HepG2 (cell line): ENCODE results near the gene HLA-G. TPM values are rescaled to one million over a fixed set of nuclear protein-coding genes. Genes with fewer than 3 reads are reported as not detected.

Experiments
- ELF3 ChIP-seq: IDR thresholded peaks from 2 replicates; pipeline ENCODE4 v1.6.1; 2016; ENCODE audit warnings: missing genetic modification reagents, missing compliant biosample characterization
- ESRRA ChIP-seq: sonication (generic); formaldehyde crosslinking; IDR thresholded peaks from 2 replicates; pipeline ENCODE4 v1.5.1; 2020; ENCODE audit warnings: mild to moderate bottlenecking, low read depth, missing genetic modification reagents
- ETV5 ChIP-seq: IDR thresholded peaks from 2 replicates; pipeline ENCODE4 v1.6.1; 2018; ENCODE audit warnings: missing biosample characterization, missing genetic modification reagents, inconsistent platforms, borderline replicate concordance
- GABPB1 ChIP-seq: IDR thresholded peaks from 2 replicates; pipeline ENCODE4 v1.6.1; 2016; ENCODE audit warnings: mild to moderate bottlenecking, missing genetic modification reagents, moderate library complexity, missing compliant biosample characterization
- NCOA1 ChIP-seq: sonication (generic); formaldehyde crosslinking; IDR thresholded peaks from 2 replicates; pipeline ENCODE4 v1.9.0; 2021; ENCODE audit warnings: missing genetic modification reagents
- NFKBIZ ChIP-seq: IDR thresholded peaks from 2 replicates; pipeline ENCODE4 v1.6.1; 2018; ENCODE audit warnings: missing genetic modification reagents, missing compliant biosample characterization
- RARA ChIP-seq: IDR thresholded peaks from 2 replicates; pipeline ENCODE4 v1.6.1; 2016; ENCODE audit warnings: missing genetic modification reagents, missing compliant biosample characterization
- SRSF9 ChIP-seq: fragments of 200-400 bp; formaldehyde crosslinking; IDR thresholded peaks from 2 replicates; pipeline ENCODE4 v1.6.1; 2018; ENCODE audit warnings: borderline replicate concordance, mild to moderate bottlenecking, low read depth, low read length; ENCODE audit not compliant: insufficient read depth, poor library complexity, severe bottlenecking
- ZBTB4 ChIP-seq: sonication (generic); formaldehyde crosslinking; IDR thresholded peaks from 2 replicates; pipeline ENCODE4 v1.4.0; 2020; ENCODE audit warnings: missing genetic modification reagents, mild to moderate bottlenecking, borderline replicate concordance
- ZEB1 ChIP-seq: IDR thresholded peaks from 2 replicates; pipeline ENCODE4 v1.6.1; 2012; ENCODE audit warnings: mild to moderate bottlenecking, low read depth, inconsistent platforms; ENCODE audit not compliant: insufficient replicate concordance
- ZNF10 ChIP-seq: sonication (generic); formaldehyde crosslinking; IDR thresholded peaks from 2 replicates; pipeline ENCODE4 v1.4.0; 2020; ENCODE audit warnings: mild to moderate bottlenecking, low read depth, missing genetic modification reagents, borderline replicate concordance
- ZNF142 ChIP-seq: sonication (generic); formaldehyde crosslinking; IDR thresholded peaks from 2 replicates; pipeline ENCODE4 v1.4.0; 2020; ENCODE audit warnings: missing genetic modification reagents
- ZNF280D ChIP-seq: sonication (generic); formaldehyde crosslinking; IDR thresholded peaks from 2 replicates; pipeline ENCODE4 v1.5.1; 2020; ENCODE audit warnings: mild to moderate bottlenecking, missing genetic modification reagents
- ZNF510 ChIP-seq: sonication (generic); formaldehyde crosslinking; IDR thresholded peaks from 2 replicates; pipeline ENCODE4 v1.4.0; 2020; ENCODE audit warnings: low read depth, mild to moderate bottlenecking, missing genetic modification reagents
- polyA plus RNA-seq, 8 experiments: library from polyadenylated mRNA; depleted of rRNA in 3 of 8; stranded (reverse) in 7 of 8; unstranded in 1 of 8; fragments of >200 nt; fragmentation: Illumina TruSeq in 4 of 8; extraction: Trizol in 4 of 8; gene quantifications; 2 replicates each; pipeline versions ENCODE4 v1.2.1 to v1.2.3, GENCODE V29; 2011 to 2016; ENCODE audit warnings: low read depth in 4 of 8, missing spikeins in 1 of 8, mixed read lengths in 1 of 8; ENCODE audit not compliant: insufficient read depth in 1 of 8
- total RNA-seq, 5 experiments: library from RNA; depleted of rRNA; stranded (reverse); fragments of >200 nt; fragmentation: Illumina TruSeq; extraction: Trizol; gene quantifications; 2 replicates each; pipeline ENCODE4 v1.2.3, GENCODE V29; 2016; ENCODE audit warnings: low read depth in 1 of 5
- TF ChIP-seq, protein P1 (sequence below): IDR thresholded peaks from 2 replicates; pipeline ENCODE4 v1.6.1; 2016; ENCODE audit warnings: missing compliant biosample characterization, missing genetic modification reagents, borderline replicate concordance

HLA-G gene
- total and polyA plus RNA-seq, 2 of the 13 experiments (the other 11 are each of a cell fraction or from before 2014, with no cell fraction given), result 0.29 to 0.30 TPM

DNA sequence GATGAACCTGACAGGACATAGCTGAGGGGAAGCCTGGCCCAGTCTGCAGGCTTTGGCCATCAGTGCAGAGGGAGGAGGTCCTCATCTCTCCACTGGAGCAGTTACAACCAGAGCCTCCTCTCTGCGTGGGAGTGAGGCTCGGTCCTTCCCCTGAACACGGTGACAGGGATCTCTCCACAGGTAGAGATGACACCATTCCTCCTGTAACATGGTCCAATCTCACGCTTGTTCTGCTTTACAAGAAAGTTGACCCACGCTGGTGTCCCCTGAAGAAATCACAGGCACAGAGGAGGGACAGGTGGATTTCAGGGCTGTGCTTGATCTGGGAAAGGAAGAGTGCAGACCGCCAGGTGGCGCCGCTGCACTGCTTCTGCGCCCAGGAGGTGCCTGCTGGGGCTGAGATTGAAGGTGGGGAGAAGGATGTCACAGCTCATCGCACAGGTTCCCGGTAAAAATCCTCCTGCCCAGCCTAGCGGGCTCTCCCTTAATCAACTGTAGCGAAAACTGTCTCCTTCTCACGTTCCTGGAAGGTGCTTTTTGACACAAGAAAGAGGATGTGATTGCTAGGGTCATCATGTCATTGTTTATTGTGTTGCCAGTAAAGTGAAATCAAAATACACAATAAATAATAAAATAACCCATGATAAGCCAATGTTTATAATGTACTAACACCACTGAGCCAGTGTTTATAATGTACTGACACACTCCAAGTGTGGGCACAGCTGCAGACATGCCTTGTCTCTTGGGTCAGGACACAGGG is 20.4 kb downstream of the HLA-G start (continued):
- 0 out of 2 replicates have a peak, but pooled peaks have one; percentile 68 for TF ChIP-seq ZNF142 (CRISPR knock-in tag)
- TF ChIP-seq ZEB1, result no peak
- TF ChIP-seq GABPB1 (CRISPR knock-in tag), result no peak
- TF ChIP-seq ESRRA, result no peak
- no peak for TF ChIP-seq SRSF9
- TF ChIP-seq NFKBIZ (CRISPR knock-in tag), result no peak
- TF ChIP-seq RARA (CRISPR knock-in tag), result no peak
- no peak for TF ChIP-seq ZNF510 (CRISPR knock-in tag)
- TF ChIP-seq ZBTB4 (CRISPR knock-in tag), result no peak
- no peak for TF ChIP-seq ZNF280D (CRISPR knock-in tag)
- peak; percentile 38; the same call in 1 of the 2 replicates for TF ChIP-seq ETV5 (CRISPR knock-in tag)
- TF ChIP-seq, protein P1, sequence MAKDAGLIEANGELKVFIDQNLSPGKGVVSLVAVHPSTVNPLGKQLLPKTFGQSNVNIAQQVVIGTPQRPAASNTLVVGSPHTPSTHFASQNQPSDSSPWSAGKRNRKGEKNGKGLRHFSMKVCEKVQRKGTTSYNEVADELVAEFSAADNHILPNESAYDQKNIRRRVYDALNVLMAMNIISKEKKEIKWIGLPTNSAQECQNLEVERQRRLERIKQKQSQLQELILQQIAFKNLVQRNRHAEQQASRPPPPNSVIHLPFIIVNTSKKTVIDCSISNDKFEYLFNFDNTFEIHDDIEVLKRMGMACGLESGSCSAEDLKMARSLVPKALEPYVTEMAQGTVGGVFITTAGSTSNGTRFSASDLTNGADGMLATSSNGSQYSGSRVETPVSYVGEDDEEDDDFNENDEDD (CRISPR knock-in tag), result no peak
- TF ChIP-seq ELF3, result peak; percentile 40; the same call in 1 of the 2 replicates
- no peak for TF ChIP-seq NCOA1 (CRISPR knock-in tag)
- no peak for TF ChIP-seq ZNF10 (CRISPR knock-in tag)
